GM12874 (cell line): ENCODE data around the gene TXNDC2.

Experiments
- CTCF ChIP-seq: IDR thresholded peaks from 2 replicates; pipeline ENCODE4 v1.5.1; 2011; ENCODE audit warnings: low read depth, mild to moderate bottlenecking, control low read depth, low read length, moderate library complexity; ENCODE audit not compliant: insufficient read depth

The TXNDC2 gene

GRCh38 chr18:9885170-9886004, at the start of gene TXNDC2:
Gene TXNDC2 (plus strand): TSS chr18:9885973. CDS start chr18:9886681, 708 bp downstream.
- TF ChIP-seq CTCF = no peak

- TF ChIP-seq CTCF = no peak
These were observed 47.5 kb upstream of the TXNDC2 start for GRCh38 chr18:9838144-9838877.

- TF ChIP-seq CTCF = no peak
These were observed 46.6 kb upstream of the TXNDC2 start for GRCh38 chr18:9839211-9839610.

- no peak for TF ChIP-seq CTCF
These were observed 45.9 kb upstream of the TXNDC2 start for GRCh38 chr18:9839853-9840252.

- TF ChIP-seq CTCF = no peak
These were observed 44.0 kb upstream of the TXNDC2 start for GRCh38 chr18:9841752-9842151.

GRCh38 chr18:9842448-9842847, 43.3 kb upstream of the TXNDC2 start:
- TF ChIP-seq CTCF = no peak

GRCh38 chr18:9845256-9845655, 40.5 kb upstream of the TXNDC2 start:
- no peak for TF ChIP-seq CTCF
